ENCODE results near the gene PRKCH. TPM values are rescaled to one million over a fixed set of nuclear protein-coding genes. Genes with fewer than 3 reads are reported as not detected.

Gene PRKCH
- total and polyA plus RNA-seq, 9 of the 15 experiments (the other 6 are each of a cell fraction or from before 2014, with no cell fraction given): 0.61 to 4.4 (median 4.0) TPM

DNA sequence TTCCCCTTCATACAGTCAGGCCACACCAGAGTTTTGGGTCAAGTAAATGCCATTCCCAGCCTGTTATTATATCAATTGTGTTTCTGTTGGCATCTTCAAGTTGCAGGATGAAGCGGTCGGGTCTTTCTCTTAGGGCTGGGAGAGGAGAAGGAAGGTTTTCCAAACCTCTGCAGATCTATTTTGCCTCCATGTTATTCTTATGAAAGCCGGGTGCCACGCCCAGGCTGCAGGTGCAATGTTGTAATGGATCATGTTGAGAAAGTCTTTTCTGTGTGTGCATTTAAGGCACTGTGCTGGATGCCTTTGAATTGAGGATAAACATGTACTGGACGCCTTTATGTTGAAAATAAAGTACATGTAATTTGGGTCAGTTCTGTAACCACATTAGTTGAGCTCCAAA lies 209.5 kb downstream of the PRKCH start (continued):
- TF ChIP-seq, protein P1, sequence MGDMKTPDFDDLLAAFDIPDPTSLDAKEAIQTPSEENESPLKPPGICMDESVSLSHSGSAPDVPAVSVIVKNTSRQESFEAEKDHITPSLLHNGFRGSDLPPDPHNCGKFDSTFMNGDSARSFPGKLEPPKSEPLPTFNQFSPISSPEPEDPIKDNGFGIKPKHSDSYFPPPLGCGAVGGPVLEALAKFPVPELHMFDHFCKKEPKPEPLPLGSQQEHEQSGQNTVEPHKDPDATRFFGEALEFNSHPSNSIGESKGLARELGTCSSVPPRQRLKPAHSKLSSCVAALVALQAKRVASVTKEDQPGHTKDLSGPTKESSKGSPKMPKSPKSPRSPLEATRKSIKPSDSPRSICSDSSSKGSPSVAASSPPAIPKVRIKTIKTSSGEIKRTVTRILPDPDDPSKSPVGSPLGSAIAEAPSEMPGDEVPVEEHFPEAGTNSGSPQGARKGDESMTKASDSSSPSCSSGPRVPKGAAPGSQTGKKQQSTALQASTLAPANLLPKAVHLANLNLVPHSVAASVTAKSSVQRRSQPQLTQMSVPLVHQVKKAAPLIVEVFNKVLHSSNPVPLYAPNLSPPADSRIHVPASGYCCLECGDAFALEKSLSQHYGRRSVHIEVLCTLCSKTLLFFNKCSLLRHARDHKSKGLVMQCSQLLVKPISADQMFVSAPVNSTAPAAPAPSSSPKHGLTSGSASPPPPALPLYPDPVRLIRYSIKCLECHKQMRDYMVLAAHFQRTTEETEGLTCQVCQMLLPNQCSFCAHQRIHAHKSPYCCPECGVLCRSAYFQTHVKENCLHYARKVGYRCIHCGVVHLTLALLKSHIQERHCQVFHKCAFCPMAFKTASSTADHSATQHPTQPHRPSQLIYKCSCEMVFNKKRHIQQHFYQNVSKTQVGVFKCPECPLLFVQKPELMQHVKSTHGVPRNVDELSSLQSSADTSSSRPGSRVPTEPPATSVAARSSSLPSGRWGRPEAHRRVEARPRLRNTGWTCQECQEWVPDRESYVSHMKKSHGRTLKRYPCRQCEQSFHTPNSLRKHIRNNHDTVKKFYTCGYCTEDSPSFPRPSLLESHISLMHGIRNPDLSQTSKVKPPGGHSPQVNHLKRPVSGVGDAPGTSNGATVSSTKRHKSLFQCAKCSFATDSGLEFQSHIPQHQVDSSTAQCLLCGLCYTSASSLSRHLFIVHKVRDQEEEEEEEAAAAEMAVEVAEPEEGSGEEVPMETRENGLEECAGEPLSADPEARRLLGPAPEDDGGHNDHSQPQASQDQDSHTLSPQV (IDR thresholded peaks at IDR 0.05): no peak
- TF ChIP-seq, protein P2, sequence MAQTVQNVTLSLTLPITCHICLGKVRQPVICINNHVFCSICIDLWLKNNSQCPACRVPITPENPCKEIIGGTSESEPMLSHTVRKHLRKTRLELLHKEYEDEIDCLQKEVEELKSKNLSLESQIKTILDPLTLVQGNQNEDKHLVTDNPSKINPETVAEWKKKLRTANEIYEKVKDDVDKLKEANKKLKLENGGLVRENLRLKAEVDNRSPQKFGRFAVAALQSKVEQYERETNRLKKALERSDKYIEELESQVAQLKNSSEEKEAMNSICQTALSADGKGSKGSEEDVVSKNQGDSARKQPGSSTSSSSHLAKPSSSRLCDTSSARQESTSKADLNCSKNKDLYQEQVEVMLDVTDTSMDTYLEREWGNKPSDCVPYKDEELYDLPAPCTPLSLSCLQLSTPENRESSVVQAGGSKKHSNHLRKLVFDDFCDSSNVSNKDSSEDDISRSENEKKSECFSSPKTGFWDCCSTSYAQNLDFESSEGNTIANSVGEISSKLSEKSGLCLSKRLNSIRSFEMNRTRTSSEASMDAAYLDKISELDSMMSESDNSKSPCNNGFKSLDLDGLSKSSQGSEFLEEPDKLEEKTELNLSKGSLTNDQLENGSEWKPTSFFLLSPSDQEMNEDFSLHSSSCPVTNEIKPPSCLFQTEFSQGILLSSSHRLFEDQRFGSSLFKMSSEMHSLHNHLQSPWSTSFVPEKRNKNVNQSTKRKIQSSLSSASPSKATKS (CRISPR knock-in tag; IDR thresholded peaks at IDR 0.05): no peak
- TF ChIP-seq ZNF668 (CRISPR knock-in tag; IDR thresholded peaks at IDR 0.05): no peak
- no peak for TF ChIP-seq PHF20 (IDR thresholded peaks at IDR 0.05; ENCODE audit: partially characterized antibody)
